PC-3 (cell line): Measurements from ENCODE around the gene COP1.

Experiments
- EZH2 ChIP-seq: fragments of 300-600 bp; sonication (generic); IDR thresholded peaks from one replicate; pipeline ENCODE4 v1.6.1; 2017; ENCODE audit warnings: antibody characterized with exemption, mild to moderate bottlenecking, low read length; ENCODE audit not compliant: unreplicated experiment
- EZH2phosphoT487 ChIP-seq: fragments of 300-600 bp; sonication (generic); IDR thresholded peaks from 2 replicates; pipeline ENCODE4 v1.6.1; 2018; ENCODE audit warnings: mild to moderate bottlenecking, antibody characterized with exemption, low read length, borderline replicate concordance
- TF ChIP-seq, protein P1 (sequence below): fragments of 300-600 bp; sonication (generic); conservative IDR thresholded peaks from 2 replicates; pipeline ENCODE4 v1.5.1; 2017; ENCODE audit warnings: antibody characterized with exemption, low read depth, mild to moderate bottlenecking, low read length

- TF ChIP-seq EZH2phosphoT487 (no peak), EZH2 (no peak)
- TF ChIP-seq, protein P1, sequence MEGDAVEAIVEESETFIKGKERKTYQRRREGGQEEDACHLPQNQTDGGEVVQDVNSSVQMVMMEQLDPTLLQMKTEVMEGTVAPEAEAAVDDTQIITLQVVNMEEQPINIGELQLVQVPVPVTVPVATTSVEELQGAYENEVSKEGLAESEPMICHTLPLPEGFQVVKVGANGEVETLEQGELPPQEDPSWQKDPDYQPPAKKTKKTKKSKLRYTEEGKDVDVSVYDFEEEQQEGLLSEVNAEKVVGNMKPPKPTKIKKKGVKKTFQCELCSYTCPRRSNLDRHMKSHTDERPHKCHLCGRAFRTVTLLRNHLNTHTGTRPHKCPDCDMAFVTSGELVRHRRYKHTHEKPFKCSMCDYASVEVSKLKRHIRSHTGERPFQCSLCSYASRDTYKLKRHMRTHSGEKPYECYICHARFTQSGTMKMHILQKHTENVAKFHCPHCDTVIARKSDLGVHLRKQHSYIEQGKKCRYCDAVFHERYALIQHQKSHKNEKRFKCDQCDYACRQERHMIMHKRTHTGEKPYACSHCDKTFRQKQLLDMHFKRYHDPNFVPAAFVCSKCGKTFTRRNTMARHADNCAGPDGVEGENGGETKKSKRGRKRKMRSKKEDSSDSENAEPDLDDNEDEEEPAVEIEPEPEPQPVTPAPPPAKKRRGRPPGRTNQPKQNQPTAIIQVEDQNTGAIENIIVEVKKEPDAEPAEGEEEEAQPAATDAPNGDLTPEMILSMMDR: no peak
Measured at GRCh38 chr1:175984813-175985212, 222.3 kb downstream of the COP1 start.
